Measurements from ENCODE around the gene CPSF4.

Gene CPSF4

DNA sequence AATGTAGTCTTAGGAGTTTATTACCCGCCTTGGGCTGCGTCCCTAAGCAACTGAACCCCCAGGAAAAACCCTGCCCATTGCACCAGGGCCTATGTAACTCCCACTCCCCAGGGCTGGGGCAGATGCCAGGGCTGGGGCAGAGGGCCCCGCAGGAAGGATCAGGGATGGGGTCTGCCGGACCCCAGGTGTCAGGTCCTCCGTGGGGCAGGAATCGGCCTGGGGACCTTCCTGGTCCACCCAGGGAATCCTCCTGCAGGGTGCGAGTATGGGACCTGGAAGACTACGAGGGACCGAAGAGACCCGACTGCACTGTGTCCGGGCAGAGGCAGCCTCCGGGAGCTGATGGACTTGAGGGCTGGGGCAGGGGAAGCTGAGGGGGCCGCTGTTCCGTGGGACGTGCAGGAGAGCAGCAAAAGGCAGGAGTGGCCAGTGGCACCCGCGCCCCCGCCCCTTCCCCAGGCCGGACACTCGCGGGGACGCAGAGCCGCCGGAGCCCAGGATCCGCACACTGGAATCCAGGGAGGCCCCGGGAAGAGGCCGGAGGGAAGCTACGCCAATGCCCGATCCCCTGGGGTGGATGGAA is 29.7 kb downstream of the CPSF4 start:
- H3K4me3 ChIP-seq (ENCODE audit: low read depth, low read length), result no peak overlapping the region
- DNase-seq (ENCODE audit: low read depth), result no peak
- TF ChIP-seq, protein P1, sequence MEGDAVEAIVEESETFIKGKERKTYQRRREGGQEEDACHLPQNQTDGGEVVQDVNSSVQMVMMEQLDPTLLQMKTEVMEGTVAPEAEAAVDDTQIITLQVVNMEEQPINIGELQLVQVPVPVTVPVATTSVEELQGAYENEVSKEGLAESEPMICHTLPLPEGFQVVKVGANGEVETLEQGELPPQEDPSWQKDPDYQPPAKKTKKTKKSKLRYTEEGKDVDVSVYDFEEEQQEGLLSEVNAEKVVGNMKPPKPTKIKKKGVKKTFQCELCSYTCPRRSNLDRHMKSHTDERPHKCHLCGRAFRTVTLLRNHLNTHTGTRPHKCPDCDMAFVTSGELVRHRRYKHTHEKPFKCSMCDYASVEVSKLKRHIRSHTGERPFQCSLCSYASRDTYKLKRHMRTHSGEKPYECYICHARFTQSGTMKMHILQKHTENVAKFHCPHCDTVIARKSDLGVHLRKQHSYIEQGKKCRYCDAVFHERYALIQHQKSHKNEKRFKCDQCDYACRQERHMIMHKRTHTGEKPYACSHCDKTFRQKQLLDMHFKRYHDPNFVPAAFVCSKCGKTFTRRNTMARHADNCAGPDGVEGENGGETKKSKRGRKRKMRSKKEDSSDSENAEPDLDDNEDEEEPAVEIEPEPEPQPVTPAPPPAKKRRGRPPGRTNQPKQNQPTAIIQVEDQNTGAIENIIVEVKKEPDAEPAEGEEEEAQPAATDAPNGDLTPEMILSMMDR (IDR thresholded peaks at IDR 0.05; ENCODE audit: low read depth, low read length), result no peak
- no peak for TF ChIP-seq POLR2A (IDR thresholded peaks at IDR 0.05; ENCODE audit: extremely low read depth, insufficient read length)
- TF ChIP-seq MYC (IDR thresholded peaks at IDR 0.05; ENCODE audit: low read depth, low read length), result no peak
- TF ChIP-seq, protein P2, sequence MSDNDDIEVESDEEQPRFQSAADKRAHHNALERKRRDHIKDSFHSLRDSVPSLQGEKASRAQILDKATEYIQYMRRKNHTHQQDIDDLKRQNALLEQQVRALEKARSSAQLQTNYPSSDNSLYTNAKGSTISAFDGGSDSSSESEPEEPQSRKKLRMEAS (IDR thresholded peaks at IDR 0.05; ENCODE audit: low read depth, low read length), result no peak

DNA sequence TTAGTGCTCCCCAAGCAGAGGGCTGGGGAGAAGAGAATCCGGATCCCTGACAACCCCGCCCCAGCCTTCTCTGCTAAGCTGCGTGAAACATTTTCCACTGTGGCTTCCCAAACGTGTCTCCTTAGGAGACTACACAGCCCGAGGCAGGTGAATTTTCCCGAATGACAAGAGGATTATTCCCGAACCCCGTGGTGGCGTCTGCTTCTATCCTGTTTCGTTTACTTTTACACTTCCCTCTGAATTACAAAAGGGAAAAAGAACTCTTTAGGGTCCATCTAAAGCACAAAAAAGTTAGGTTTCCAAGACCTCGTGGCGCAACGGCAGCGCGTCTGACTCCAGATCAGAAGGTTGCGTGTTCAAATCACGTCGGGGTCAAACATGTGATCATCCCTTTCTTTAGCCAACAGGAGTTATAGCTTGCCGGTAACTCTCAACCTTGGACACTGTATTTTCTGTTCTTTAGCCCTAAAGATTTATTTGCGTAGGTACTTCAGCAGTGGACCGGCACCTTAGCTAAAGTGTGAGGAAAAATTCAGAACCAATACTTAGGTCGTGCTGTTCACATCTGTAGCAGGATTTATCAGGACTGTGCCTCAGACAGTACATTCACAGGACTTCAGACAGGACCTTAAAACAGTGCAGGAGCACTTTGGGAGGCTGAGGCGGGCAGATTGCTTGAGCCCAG is 30.8 kb downstream of the CPSF4 start:
- H3K4me3 ChIP-seq (ENCODE audit: low read depth, low read length), result no peak overlapping the region
- no peak for TF ChIP-seq MYC (IDR thresholded peaks at IDR 0.05; ENCODE audit: low read depth, low read length)
- TF ChIP-seq POLR2A (IDR thresholded peaks at IDR 0.05; ENCODE audit: extremely low read depth, insufficient read length), result no peak
- TF ChIP-seq, protein P1 (IDR thresholded peaks at IDR 0.05; ENCODE audit: low read depth, low read length), result no peak
- TF ChIP-seq, protein P2 (IDR thresholded peaks at IDR 0.05; ENCODE audit: low read depth, low read length), result no peak
- DNase-seq (ENCODE audit: low read depth), result no peak

DNA sequence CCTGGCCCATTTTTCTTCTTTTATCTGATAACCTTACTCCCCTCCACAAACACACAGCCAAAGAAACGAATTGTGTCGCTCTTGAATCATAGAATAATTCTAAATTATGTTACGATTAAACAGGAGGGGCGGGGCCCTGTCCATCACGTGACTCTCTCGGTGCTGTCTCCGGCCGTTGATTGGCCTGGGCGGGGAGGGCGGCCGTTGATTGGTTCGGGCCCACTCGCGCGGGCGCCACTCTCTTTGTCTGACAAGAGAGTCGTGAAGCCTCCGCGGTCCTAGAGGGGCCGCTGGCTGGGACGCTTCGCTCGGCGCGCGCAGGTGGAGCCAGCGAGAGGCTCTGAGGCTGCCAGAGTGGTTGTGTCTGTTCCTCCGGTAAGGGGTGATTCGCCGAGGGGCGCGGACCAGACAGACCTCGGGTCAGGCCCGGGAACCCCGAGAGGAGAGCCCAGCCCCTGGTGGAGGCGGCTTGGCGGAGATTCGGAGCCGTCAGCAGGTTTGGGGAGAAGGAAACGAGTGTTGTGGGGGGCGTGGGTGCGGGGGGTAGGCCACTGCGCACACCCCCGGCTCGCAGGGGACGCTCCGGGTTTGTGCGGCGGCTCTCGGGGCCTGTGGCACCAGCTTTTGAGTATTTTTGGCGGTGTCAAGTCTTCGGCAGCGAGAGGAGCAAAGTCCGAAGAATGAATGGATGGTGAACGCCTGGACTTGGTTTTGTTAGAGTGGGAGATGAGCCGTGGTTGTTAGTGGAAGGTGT is 34.0 kb downstream of the CPSF4 start, which contains the start of gene ZNF789:
Gene ZNF789 (plus strand): TSS at position 330 of the 754 bp plus-strand sequence. CDS start 3,567 bp downstream, outside the sequence.
- DNase-seq (ENCODE audit: low read depth), result peak; percentile 99
- H3K4me3 ChIP-seq (ENCODE audit: low read depth, low read length), result peak within 1 kb of the TSS; percentile 85
- TF ChIP-seq MYC (IDR thresholded peaks at IDR 0.05; ENCODE audit: low read depth, low read length) (peak; percentile 61), POLR2A (IDR thresholded peaks at IDR 0.05; ENCODE audit: extremely low read depth, insufficient read length) (peak; percentile 87)
- TF ChIP-seq, protein P1 (IDR thresholded peaks at IDR 0.05; ENCODE audit: low read depth, low read length), result no peak
- TF ChIP-seq, protein P2 (IDR thresholded peaks at IDR 0.05; ENCODE audit: low read depth, low read length), result peak; percentile 96

DNA sequence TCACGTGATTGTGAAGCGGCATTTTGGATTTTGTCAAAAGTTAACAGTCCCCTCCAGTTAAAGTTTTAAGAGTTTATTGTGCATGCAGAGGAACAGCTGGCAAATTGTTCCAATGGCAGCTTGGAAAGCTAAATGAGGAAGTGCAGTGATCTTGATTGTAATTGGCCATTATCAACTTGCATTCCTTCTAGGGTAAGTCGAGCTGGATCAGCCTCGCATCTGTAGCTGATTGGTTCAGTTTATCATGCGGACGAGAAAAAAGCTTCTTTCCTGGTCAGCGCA is 34.5 kb downstream of the CPSF4 start:
- TF ChIP-seq, protein P2 (IDR thresholded peaks at IDR 0.05; ENCODE audit: low read depth, low read length), result peak; percentile 74; the same call in 1 of the 2 replicates
- no peak for TF ChIP-seq POLR2A (IDR thresholded peaks at IDR 0.05; ENCODE audit: extremely low read depth, insufficient read length)
- peak; percentile 56; the same call in 1 of the 2 replicates for TF ChIP-seq MYC (IDR thresholded peaks at IDR 0.05; ENCODE audit: low read depth, low read length)
- TF ChIP-seq, protein P1 (IDR thresholded peaks at IDR 0.05; ENCODE audit: low read depth, low read length), result no peak
- H3K4me3 ChIP-seq (ENCODE audit: low read depth, low read length), result peak overlapping the region; percentile 85
- peak; percentile 91 for DNase-seq (ENCODE audit: low read depth)

DNA sequence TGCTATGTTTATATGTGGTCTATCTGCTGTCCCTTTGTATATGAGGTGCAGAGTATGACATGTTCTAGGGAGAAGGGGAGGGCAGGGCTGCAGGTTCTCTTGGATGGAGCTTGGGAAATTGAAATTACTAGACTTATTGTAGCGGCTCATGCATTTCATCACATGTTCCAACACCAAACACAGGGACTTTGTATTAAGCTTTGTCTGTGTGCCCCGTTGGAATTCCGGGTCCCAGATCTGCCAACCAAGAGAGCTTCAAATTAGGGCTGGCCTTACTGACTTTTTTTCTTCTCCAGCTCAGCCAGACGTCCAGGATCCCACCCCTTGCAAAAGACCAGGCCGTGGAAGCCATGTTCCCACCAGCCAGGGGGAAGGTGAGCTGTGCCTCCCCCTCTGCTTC is 37.4 kb downstream of the CPSF4 start:
- H3K4me3 ChIP-seq (ENCODE audit: low read depth, low read length), result no peak overlapping the region
- DNase-seq (ENCODE audit: low read depth), result no peak
- TF ChIP-seq MYC (IDR thresholded peaks at IDR 0.05; ENCODE audit: low read depth, low read length) (no peak), POLR2A (IDR thresholded peaks at IDR 0.05; ENCODE audit: extremely low read depth, insufficient read length) (no peak)
- TF ChIP-seq, protein P1 (IDR thresholded peaks at IDR 0.05; ENCODE audit: low read depth, low read length), result no peak
- TF ChIP-seq, protein P2 (IDR thresholded peaks at IDR 0.05; ENCODE audit: low read depth, low read length), result no peak
